GM18498 (cell line): ENCODE measurements around the gene TMEM30B.

Experiments used
- ATAC-seq: cut with Tn5 transposase; IDR thresholded peaks from one replicate; pipeline ENCODE4 v1.9.1; 2021; ENCODE audit warnings: mild to moderate bottlenecking, moderate library complexity; ENCODE audit not compliant: unreplicated experiment

TMEM30B gene

GRCh38 chr14:61238611-61239245 is 42.4 kb downstream of the TMEM30B start:
- no peak for ATAC-seq

GRCh38 chr14:61234215-61234916 is 46.8 kb downstream of the TMEM30B start:
- no peak for ATAC-seq

- no peak for ATAC-seq
Observed at GRCh38 chr14:61233436-61233956, 47.6 kb downstream of the TMEM30B start.

- no peak for ATAC-seq
Observed at GRCh38 chr14:61231810-61232209, 49.3 kb downstream of the TMEM30B start.

GRCh38 chr14:61229981-61230380 is 51.2 kb downstream of the TMEM30B start:
- no peak for ATAC-seq

- no peak for ATAC-seq
Observed at GRCh38 chr14:61229475-61229888, 51.7 kb downstream of the TMEM30B start.

- ATAC-seq = no peak
Observed at GRCh38 chr14:61227884-61228591, 53.1 kb downstream of the TMEM30B start.
